Mononuclear cell (primary cell): Measurements from ENCODE around the gene CLEC4F. TPM values are rescaled to one million over a fixed set of nuclear protein-coding genes. Genes with fewer than 3 reads are reported as not detected.

Experiments
- H3K27me3 ChIP-seq: 2 replicates; pipeline ENCODE4 v1.6.0; 2011; ENCODE audit warnings: low read length, control low read depth; ENCODE audit not compliant: insufficient read depth
- H3K4me1 ChIP-seq: 2 replicates; pipeline ENCODE4 v1.5.1; 2011; ENCODE audit warnings: mild to moderate bottlenecking, low read length, control low read depth; ENCODE audit not compliant: insufficient read depth
- H3K4me3 ChIP-seq: 2 replicates; pipeline ENCODE4 v1.5.1; 2011; ENCODE audit warnings: mild to moderate bottlenecking, low read length, moderate library complexity
- H3K9me3 ChIP-seq: 2 replicates; pipeline ENCODE4 v1.5.1; 2011; ENCODE audit warnings: low read depth, mild to moderate bottlenecking, control low read depth, low read length
- total RNA-seq: library from RNA; depleted of rRNA; stranded (reverse); fragments of >200 nt; gene quantifications from one replicate; pipeline ENCODE4 v1.2.3, GENCODE V29; 2012

Gene CLEC4F
- total RNA-seq, 1 donor: 0.21 TPM

DNA sequence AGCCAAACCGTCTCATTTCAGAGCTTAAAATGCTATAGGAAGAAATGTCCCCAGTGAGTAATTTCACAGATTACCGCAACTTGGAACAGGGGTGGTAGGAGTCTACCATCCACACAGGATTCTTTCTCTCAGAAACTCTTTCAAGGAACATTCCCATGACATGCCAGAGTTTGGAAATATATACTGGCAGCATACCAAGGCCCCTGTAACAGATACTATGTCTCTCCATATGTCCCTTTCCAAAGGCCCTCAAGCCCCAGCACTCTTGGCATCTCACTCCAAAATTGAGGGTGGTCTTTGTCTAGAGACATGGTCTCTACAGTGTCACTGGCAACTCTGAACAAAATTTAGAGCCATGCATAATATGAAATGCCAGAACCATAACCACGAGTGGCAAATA is 40.9 kb downstream of the CLEC4F start:
- H3K4me1 ChIP-seq: peaks cover 8% of the 10 kb centered on the region
- peaks cover 20% of the 10 kb centered on the region for H3K27me3 ChIP-seq
- no peaks in the 10 kb centered on the region for H3K9me3 ChIP-seq
- no peak overlapping the region for H3K4me3 ChIP-seq

GRCh38 chr2:70778676-70779075 is 41.7 kb downstream of the CLEC4F start:
- Histone ChIP-seq H3K9me3 (no peaks in the 10 kb centered on the region), H3K4me3 (no peak overlapping the region), H3K4me1 (peaks cover 8% of the 10 kb centered on the region), H3K27me3 (peaks cover 28% of the 10 kb centered on the region)

DNA sequence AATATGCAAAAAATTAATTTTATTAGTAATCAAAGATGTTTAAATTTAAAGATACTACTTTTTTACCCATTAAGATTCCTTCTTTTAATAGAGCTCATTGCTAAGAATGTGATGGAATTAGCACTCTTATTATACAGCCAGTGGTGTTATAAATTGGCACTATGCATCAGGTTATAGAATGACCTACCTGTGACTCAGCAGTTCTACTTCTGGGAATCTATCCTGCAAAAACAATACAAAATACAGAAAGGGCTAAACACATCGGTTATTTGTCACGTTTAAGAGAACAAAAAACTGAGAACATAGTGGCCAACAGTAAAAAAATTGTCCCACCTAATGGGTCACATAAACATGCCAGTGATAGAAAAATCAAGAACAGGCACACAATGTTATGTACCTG is 42.9 kb downstream of the CLEC4F start:
- Histone ChIP-seq H3K4me1 (peaks cover 8% of the 10 kb centered on the region), H3K9me3 (no peaks in the 10 kb centered on the region), H3K27me3 (peaks cover 33% of the 10 kb centered on the region), H3K4me3 (no peak overlapping the region)

GRCh38 chr2:70776266-70776665 is 44.1 kb downstream of the CLEC4F start:
- Histone ChIP-seq H3K4me3 (no peak overlapping the region), H3K4me1 (peaks cover 8% of the 10 kb centered on the region), H3K27me3 (peaks cover 33% of the 10 kb centered on the region), H3K9me3 (no peaks in the 10 kb centered on the region)

- H3K9me3 ChIP-seq: no peaks in the 10 kb centered on the region
- H3K4me3 ChIP-seq: no peak overlapping the region
- peaks cover 35% of the 10 kb centered on the region for H3K27me3 ChIP-seq
- H3K4me1 ChIP-seq: peaks cover 8% of the 10 kb centered on the region
Observed at GRCh38 chr2:70775141-70775540, 45.3 kb downstream of the CLEC4F start.

DNA sequence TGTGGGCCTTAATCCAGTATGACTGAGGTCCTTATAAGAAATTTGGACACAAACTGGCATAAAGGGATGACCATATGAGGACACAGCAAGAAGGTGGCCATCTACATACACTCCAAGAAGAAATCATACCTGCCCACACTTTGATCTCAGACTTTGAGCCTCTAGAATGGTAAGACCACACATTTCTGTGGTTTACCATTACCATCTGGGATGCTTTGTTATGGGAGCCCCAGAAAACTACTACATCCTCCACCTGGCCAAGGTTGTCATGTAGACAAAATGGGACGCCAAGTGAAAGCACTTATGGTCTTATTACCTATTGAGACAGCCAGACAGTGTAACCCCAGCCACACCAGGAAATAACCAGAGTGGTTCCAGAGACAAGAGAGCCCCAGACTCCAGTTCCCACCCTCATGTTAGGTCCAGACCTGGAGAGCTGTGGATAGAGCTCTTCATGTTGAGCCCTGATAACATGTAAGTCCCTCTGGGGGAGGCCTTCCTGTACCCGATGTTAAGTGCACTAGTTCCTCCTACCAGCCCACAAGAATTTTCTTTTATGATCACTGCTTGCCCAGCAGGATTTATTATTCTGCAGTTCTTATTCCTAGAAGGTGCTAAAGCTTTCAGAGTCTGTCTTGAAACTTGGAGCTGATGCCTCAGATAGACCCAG is 47.8 kb downstream of the CLEC4F start:
- Histone ChIP-seq H3K9me3 (no peaks in the 10 kb centered on the region), H3K4me3 (no peak overlapping the region), H3K27me3 (peaks cover 54% of the 10 kb centered on the region), H3K4me1 (peaks cover 11% of the 10 kb centered on the region)

GRCh38 chr2:70771446-70771845 is 49.0 kb downstream of the CLEC4F start:
- no peaks in the 10 kb centered on the region for H3K9me3 ChIP-seq
- H3K4me1 ChIP-seq: peaks cover 23% of the 10 kb centered on the region
- no peak overlapping the region for H3K4me3 ChIP-seq
- H3K27me3 ChIP-seq: peaks cover 61% of the 10 kb centered on the region

DNA sequence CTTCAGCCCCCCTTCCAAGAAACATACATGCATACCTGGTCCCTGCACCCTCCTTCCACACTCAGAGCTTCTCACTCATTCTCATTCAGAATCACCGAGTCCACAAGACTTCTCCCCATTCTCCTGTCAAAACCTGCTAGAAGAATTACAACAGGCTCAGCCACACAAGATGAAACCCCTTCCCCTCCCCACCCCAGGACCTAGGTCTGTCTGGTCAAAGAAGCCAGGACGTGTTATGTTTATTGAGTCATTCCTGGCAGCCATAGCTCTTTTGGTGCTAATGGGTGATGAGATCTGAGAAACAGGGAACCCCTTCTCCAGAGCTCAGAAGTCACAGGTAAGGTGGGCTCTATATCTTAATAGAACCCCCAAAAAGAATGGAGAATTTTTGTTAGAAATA is 50.9 kb downstream of the CLEC4F start:
- no peaks in the 10 kb centered on the region for H3K9me3 ChIP-seq
- no peak overlapping the region for H3K4me3 ChIP-seq
- peaks cover 18% of the 10 kb centered on the region for H3K4me1 ChIP-seq
- peaks cover 65% of the 10 kb centered on the region for H3K27me3 ChIP-seq

GRCh38 chr2:70768590-70769085 is 51.8 kb downstream of the CLEC4F start:
- Histone ChIP-seq H3K4me3 (no peak overlapping the region), H3K4me1 (peaks cover 18% of the 10 kb centered on the region), H3K9me3 (no peaks in the 10 kb centered on the region), H3K27me3 (peaks cover 60% of the 10 kb centered on the region)

- H3K4me3 ChIP-seq: peak within 1 kb of the TSS; percentile 43
- peaks cover 18% of the 10 kb centered on the region for H3K4me1 ChIP-seq
- H3K27me3 ChIP-seq: peaks cover 55% of the 10 kb centered on the region
- no peaks in the 10 kb centered on the region for H3K9me3 ChIP-seq
Observed at GRCh38 chr2:70767699-70768589, 52.5 kb downstream of the CLEC4F start, which contains the start of gene ADD2. Gene ADD2 (minus strand): TSS chr2:70768200. CDS start chr2:70706408, 61,792 bp downstream.

GRCh38 chr2:70767079-70767698 is 53.2 kb downstream of the CLEC4F start:
- Histone ChIP-seq H3K9me3 (no peaks in the 10 kb centered on the region), H3K4me3 (peak overlapping the region; percentile 43), H3K4me1 (peaks cover 18% of the 10 kb centered on the region), H3K27me3 (peaks cover 55% of the 10 kb centered on the region)

- peaks cover 18% of the 10 kb centered on the region for H3K4me1 ChIP-seq
- H3K9me3 ChIP-seq: no peaks in the 10 kb centered on the region
- H3K4me3 ChIP-seq: peak overlapping the region; percentile 43
- peaks cover 55% of the 10 kb centered on the region for H3K27me3 ChIP-seq
Observed at GRCh38 chr2:70766357-70767078, 53.9 kb downstream of the CLEC4F start.

- Histone ChIP-seq H3K4me3 (no peak overlapping the region), H3K9me3 (no peaks in the 10 kb centered on the region), H3K4me1 (peaks cover 18% of the 10 kb centered on the region), H3K27me3 (peaks cover 53% of the 10 kb centered on the region)
Observed at GRCh38 chr2:70765507-70765906, 54.9 kb downstream of the CLEC4F start.

- H3K4me1 ChIP-seq: no peaks in the 10 kb centered on the region
- peaks cover 6% of the 10 kb centered on the region for H3K27me3 ChIP-seq
- H3K4me3 ChIP-seq: no peak overlapping the region
- no peaks in the 10 kb centered on the region for H3K9me3 ChIP-seq
Observed at GRCh38 chr2:70759446-70759845, 61.0 kb downstream of the CLEC4F start.
